HG03159 (cell line): ENCODE results near the gene CERS2.
A peak's percentile ranks its signal among the peaks of the same experiment; 100 is the strongest.

Experiments used
- ATAC-seq: cut with Tn5 transposase; IDR thresholded peaks from one replicate; pipeline ENCODE4 v1.9.1; 2021; ENCODE audit warnings: mild to moderate bottlenecking, moderate library complexity; ENCODE audit not compliant: unreplicated experiment

Gene CERS2, protein sequence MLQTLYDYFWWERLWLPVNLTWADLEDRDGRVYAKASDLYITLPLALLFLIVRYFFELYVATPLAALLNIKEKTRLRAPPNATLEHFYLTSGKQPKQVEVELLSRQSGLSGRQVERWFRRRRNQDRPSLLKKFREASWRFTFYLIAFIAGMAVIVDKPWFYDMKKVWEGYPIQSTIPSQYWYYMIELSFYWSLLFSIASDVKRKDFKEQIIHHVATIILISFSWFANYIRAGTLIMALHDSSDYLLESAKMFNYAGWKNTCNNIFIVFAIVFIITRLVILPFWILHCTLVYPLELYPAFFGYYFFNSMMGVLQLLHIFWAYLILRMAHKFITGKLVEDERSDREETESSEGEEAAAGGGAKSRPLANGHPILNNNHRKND

DNA sequence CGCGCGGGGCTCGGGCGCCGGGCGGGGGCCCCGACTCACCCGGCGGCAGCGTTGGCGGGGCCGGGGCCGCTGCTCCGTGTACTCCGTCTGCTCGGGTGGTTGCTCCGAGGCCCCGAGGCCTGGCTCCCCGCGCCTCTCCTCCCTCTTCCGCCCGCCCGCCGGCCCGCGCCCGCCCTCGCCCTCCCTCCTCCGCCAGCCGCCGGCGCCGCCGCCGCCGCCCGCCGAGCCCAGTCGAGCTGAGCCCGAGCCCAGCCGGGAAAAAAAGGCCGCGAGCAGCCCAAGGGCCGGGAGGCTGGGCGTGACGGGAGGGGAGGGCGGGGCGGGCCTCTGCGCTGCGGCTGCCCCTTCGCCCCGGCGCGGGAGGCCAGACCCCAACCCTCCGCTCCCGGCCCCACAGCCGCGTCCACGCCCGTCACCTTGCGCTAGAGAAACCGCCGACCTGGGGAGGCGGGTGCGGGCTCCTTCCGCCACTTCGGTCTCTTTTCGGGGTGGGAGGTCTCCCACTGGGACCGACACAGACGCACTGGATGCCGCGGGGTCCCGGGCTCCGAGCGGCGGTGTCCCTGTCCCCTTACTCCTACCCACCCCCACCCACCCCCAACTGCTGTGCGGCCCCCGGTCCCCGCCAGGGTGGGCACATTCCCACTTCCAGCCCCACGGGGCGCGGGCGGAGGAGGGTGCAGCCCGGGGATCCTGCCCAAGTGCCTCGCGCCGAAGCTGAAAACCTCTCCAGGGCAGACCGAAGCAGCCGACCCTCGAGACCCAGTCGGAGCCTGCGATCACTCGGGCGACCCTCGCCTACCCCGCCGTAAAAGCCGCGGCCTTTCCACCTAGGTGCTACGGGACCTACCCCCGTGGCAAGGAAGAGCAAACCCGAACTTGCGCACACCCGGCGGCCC is at the start of gene CERS2:
Gene CERS2 (minus strand): TSS at position 256 of the 899 bp plus-strand sequence. CDS start 5,745 bp downstream, outside the sequence.
- ATAC-seq: peak; percentile 47

DNA sequence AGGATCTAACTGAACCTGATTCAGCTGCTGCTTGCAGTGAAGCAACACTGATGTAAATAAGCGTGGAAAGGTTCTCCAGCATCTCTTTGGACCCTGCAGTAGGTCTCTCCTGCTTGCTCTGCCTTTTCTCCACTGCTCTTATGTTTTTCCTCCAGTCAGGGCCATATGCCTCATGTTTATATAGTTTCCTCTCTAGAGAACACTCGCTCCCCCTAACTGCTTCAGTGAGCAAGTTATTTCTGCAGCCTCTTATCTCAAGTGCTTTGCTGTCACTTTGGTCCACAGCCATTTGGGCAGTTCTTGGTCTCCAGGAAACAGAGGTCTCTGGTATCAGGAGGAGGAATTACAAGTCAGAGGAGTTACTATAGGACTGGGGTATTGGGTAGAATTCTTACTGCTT is 38.9 kb upstream of the CERS2 start:
- ATAC-seq: no peak

DNA sequence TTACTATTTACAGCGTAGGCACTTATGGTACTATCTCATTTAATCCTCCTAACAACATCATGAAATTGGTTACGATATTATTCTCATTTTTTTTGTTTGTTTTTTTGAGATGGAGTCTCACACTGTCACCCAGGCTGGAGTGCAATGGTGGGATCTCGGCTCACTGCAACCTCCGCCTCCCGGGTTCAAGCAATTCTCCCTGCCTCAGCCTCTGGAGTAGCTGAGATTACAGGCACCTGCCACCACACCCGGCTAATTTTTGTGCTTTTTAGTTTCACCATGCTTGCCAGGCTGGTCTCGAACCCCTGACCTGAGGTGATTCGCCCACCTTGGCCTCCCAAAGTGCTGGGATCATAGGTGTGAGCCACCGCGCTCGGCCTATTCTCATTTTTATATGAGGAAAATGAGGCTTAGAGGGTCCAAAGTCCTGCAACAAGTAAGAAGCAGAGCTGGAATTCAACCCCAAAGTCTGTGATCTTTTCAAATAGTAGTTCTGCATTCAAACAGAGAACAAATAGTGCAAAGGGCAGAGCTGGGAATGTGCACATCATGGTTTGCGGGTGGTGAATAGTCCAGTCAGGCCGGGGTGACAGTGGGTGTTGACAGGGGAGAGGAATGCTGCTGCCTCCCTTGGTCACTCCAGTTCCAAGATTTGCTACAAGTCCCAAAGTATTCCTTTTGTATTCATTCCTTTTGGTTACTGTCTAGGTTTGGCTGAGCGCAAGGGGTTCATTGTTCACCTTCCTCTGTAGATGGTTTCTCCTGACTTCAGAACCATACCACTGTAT is 38.2 kb upstream of the CERS2 start:
- ATAC-seq: no peak

DNA sequence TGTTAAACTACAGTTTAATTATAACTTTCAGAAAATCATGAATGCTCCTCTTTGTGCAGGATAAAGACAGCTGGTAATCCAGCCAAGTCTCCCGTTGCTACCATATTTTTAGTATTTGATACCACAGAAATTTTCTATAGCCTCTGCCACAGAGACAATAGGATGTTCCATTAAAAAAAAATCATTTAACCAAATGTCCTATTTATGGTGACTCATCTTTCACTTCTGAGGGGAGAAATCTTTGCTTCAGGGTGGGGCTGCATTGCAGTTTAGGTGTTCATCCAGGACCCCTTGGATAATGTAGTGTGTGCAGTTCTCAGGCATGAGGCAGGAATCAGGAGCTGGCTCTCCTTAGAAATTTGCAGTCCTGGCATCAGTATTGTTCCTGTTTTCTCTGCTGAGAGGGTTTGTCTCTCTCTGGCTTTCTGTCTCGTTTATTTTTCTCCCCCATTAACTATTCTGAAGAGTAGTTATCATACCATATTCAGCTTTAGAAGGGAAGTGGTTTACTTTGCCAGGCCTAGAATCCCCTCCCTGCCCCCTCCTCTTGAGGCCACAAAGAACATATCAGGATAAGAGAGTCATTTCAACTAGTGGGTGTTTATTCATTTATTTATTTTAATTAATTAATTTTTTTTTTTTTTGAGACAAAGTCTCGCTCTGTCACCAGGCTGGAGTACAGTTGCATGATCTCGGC is 36.7 kb upstream of the CERS2 start:
- ATAC-seq: no peak

DNA sequence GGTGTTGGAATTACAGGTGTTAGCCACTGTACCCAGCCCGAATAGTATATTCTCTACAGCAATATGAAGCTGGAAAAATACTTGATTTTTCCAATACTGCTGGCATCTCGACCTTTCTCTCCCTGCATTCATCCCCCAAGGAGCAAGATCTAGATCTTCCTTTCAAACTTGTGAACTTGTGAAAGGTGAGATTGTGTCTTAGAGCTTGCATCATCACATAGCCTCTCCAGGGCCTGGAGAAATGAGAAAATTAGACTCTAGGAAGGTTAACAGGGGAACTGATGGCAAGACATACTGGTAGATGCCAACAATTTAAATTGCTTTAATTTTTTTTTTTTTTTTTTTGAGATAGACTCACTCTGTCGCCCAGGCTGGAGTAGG is 35.7 kb upstream of the CERS2 start:
- ATAC-seq: no peak

DNA sequence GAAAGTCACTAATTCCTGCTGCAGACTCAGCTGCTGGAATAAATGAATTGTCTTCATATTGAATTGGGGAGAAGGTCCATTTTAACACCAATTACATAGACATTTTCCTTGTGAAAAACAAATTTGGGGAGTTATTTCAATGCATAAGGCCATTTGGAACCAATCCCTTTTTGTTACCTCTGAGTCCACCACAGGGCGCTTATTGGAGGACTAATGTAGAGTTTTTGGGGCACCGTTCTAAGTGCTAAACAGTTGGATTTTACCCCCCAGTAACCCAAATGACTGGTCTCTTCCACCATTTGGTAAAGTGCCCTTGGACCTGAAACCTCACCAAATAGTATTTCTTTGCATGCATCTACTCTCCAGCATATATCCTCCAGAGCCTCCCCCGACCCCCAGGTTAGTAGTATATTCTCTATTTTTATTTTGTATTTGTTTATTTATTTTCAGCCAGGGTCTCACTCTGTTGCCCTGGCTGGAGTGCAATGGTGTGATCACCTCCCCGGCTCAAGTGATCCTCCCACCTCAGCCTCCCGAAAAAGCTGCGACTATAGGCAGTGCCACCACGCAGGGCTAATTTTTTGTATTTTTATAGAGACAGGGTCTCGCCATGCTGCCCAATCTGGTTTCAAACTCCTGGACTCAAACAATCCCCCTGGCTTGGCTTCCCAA is 35.2 kb upstream of the CERS2 start:
- ATAC-seq: no peak

DNA sequence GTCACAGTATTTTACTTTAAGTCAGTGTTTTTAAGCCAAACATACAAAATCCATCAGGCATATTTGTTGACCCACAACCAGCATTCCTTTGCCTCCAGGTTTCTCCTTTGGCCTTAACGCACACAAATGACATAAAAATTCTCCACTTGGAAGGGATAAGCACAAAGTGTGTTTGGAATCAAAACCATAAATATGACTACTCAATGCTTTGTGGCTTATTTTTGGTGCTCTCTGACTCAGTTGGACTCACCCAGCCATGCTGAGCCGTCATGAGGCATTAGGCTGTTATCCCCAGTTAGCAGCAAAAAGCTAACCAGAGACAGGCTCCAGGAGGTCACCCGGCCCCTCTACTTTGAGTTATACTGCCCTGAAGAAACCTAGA is 34.6 kb upstream of the CERS2 start:
- ATAC-seq: no peak

DNA sequence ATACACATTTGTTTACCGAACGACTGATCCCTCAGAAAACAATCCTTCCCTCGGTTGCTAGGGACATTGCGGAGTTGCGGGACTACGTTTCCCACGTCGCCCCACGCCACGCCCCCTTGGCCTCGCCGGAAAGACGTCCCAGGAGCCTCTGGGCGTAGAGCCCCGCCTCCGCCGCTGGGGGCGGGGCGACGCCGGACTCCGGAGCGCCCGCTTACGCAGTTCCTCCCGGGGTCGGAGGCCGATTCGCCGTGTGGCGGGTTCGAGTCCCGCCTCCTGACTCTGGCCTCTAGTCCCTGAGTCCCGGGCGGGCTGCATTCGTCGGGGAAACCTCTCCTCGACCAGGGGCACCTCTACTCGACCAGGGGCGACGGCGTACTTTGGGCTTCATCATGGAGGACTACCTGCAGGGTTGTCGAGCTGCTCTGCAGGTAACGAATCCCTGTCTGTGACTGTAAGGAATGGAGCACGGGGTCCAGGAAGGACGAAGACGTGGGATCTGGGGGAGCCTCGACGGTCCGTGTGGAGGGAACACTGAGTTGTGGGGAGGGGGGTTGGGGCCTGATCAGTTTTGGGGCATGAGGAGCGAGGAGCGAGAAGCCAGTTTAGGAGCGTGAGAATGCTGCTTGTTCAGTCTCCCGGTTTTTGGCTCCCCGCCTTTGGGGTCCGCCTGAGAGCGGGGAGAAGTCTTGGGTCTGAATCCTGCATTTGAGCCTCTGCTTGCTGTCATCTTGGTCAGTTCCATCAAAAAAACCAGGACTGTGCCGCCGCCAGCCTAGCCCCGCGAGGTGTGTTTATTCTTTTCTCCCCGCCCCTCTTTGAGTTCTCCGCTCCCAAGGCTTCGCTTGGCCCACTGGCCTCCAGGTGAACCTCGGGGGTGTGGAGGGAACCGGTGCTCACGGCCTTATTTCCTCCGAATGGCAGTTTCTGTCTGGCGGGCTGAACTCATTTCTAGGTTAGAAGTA is 33.9 kb upstream of the CERS2 start, which contains the start of gene PRUNE1:
Gene PRUNE1 (plus strand): TSS at position 206 of the 962 bp plus-strand sequence. CDS start 184 bp downstream, at position 390.
- ATAC-seq: peak; percentile 64

DNA sequence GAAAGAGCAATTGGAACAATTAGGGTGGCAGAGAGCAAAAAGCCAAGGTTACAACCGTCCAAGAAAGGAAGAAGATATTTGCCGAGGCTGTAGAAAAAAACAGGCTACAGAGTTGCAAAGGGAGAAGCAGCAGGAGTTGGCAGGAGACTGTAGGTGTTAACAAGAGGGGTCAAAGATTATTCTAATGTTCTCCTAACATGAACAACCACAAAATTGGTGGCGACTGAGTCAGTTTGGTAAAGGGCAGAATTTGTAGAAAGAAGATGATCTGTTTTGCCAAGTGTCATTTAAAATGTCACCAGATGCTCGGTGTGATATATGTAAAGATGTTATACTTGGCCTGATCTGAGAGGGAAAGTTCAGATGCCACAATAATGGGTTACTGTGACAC is 33.2 kb upstream of the CERS2 start:
- no peak for ATAC-seq

DNA sequence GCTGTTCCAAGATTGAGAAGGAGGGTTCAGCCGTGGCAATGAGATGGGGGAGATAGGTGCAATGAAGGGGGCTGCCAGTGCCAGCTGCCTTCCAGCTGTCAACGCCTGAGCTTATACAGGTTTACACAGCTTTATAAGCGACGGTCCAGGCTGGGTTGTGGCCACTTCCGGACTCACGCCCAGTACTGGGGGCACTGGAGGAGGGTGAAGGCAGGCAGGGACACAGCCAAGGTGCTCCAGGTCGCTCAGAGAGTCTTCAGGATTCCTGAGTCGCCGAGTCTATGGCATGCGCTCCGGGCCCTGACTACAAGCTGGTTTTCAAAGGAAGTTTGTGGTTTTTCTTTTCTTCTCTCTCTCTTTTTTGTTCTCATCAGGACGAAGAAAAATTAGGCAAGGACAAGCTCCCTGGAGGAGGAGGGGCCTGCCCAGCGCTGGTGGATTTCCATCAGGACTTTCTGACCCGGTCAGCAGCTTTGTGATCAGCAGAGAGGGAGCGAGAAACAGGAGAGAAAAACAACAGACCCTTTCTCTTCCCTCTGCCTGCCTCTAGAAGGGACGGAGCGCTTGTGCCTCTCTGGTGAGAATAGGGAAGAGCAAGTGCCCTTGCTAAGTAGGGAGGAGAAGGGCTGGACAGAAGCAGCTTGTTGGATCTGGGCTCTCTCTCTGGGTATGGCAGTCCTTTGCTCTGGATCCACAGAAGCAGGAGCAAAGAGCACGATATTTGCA is 31.9 kb upstream of the CERS2 start, which contains the start of gene MINDY1:
Gene MINDY1 (minus strand): TSS at position 576 of the 726 bp plus-strand sequence. CDS start 4,285 bp downstream, outside the sequence.
- ATAC-seq: no peak

DNA sequence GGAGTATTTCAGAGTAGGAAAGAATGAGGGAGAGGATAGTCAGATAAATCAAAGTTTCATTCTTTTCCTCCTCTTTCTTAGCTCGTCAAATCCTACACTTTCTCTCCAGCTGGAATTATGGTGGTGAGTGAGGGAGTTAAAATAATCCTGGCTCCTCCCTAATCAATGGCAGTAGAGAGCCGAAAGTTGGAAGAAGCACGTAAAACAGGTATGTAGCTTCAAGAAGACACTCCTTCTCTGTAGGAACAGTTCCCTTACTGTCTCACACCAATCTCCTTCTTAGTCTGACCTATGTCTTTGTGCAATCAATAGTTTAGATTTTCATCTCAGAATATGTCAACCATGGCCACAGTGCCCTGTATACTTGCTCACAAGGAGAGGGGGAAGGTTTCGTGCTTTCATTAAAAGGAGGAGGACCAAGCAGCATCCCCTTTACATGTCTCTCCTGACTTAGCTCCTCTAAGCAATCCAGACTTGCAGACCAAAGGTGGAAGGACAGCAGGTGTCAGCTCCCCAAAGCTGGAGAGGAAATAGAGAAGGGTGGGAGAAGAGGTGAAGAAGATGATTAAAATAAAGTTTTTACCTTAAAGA is 31.2 kb upstream of the CERS2 start:
- no peak for ATAC-seq

DNA sequence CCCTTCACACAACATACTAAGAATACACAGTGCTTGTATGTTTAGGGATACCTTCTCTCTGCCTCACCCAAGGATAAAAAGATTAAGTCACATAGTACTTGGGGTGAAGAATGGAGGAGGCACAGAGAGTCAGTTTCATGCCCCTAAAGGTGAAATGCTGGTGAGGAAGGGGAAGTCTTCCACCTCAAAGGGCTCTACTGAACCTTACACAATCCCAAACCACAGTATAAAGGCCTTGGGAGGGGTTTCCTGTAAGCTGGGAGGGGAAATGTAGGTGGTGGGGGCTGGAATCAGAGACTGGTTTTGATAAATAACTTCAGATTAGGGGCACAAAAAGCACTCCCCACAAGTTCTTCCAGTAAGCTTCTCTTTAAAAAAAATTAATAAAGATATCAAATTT is 28.5 kb upstream of the CERS2 start:
- ATAC-seq: no peak

DNA sequence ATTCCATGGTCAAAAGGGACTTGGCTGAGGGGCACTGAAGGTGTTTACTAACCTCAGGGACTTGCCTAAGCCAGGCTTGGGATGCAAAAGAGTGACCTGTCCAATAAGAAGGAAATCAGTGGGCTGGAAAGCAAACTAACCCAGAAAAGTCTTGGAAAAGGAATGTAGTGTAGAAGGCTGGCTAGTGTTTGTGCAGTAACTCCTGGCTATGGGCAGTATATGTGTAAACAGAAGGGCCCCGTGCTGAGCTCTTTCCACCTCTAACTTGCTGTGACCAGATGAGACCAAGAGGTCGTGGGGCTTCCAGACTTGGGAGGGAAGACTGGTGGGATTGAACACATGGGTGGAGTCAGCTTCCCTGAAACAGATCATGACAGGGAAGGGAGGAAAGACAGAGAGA is 28.0 kb upstream of the CERS2 start:
- no peak for ATAC-seq

DNA sequence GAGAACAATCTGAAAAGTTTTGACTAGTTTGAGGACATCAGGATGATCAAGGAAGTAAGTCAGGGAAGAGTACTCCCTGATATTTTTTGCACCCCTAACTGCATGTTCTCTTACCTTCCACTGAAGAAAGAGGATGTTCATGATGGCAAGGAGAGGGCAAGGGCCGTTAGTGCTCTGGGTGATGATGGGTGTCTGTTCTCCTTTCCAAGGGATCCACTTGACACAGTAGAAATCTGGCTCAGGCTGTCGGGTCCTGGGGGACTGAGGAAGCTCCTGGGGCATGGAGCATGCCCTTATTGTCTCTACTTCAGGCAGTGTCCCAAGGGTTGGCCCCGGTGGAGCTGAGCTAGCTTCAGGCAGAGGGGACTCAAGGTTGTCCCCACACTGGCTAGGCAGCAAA is 27.4 kb upstream of the CERS2 start:
- ATAC-seq: no peak

DNA sequence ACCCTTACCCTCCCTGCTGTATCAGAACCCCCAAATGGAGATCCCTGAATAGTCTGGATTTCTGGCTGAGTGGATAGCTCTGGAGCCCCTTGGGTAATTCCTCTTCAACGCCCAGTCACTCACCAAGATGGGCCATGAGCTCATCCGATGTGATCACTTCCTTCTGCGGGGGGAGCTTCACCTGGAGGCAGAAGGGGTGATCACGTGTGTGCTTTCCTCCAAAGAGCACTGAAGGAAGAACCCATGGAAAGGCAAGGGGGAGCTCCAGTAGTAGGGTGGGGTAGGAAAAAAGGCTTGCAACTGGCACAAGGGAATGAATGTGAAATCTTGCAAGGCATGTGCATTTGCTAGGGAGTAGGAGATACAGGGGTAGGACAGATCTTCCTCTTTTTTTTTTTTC is 27.0 kb upstream of the CERS2 start:
- no peak for ATAC-seq

DNA sequence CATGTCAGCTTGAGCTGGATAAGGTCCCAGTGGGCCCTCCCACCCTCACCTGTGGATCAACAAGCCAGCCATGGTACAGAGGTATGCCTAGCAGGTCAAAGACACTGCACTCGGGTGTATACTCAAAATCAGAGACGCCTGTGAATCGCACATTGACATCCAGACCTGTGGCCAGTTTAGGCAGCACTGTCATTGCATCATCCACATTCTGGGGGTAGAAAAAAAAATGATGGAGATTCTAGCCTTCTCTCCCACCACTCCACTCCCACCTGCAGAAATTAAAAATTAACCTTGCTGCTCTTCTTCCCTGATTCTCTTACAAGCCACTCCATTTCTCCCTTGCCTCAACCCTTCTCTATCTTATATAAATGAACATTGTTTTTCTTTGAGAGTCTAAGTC is 25.8 kb upstream of the CERS2 start:
- no peak for ATAC-seq

DNA sequence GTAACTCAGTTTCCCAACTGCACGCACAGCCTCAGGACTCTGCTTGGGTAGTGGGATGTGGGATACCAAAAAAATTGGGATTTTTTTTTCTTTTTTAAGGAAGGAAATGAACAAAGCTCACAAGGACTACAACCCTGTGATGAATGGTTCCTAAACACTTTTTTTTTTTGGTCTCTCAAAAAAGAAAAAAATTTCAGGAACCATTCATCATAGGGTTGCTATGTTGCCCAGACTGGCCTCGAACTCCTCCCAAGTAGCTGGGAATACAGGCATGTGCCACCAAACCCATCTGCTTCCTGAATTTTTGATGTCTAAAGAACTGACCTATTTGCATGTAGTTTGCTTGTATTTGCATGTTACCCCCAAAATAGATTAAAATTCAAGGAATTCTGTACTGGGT is 25.3 kb upstream of the CERS2 start:
- no peak for ATAC-seq
